ENCODE data around the gene MARCHF9.

DNA sequence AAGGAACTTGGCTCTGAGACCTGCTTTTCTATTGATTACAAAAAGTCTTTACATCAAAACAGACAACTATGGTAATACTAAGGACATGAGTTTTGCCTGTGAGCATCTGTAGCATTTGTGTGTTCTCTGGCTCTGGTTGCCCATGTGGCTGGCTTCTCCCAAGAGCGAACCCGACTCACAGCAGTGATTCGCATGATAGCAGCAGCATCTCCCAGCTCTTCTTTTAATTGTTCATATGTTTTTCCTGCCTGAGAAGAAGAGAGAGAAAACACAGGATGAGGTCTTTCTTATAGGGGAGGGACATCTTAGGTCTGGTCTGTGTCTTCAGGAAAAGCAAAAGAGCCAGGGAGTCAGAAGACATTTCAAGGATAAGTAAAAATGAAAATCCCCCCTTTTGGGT lies 46.1 kb downstream of the MARCHF9 start:
- TF ChIP-seq, protein P1, sequence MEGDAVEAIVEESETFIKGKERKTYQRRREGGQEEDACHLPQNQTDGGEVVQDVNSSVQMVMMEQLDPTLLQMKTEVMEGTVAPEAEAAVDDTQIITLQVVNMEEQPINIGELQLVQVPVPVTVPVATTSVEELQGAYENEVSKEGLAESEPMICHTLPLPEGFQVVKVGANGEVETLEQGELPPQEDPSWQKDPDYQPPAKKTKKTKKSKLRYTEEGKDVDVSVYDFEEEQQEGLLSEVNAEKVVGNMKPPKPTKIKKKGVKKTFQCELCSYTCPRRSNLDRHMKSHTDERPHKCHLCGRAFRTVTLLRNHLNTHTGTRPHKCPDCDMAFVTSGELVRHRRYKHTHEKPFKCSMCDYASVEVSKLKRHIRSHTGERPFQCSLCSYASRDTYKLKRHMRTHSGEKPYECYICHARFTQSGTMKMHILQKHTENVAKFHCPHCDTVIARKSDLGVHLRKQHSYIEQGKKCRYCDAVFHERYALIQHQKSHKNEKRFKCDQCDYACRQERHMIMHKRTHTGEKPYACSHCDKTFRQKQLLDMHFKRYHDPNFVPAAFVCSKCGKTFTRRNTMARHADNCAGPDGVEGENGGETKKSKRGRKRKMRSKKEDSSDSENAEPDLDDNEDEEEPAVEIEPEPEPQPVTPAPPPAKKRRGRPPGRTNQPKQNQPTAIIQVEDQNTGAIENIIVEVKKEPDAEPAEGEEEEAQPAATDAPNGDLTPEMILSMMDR (IDR thresholded peaks at IDR 0.05): no peak
- no peak for TF ChIP-seq POLR2A (IDR thresholded peaks at IDR 0.05)
